Subcutaneous abdominal adipose tissue (tissue), 5 donors: ENCODE data around the gene RUSF1.
"Not testable (repeated sequence)": the region's sequence is repeated elsewhere in the genome, so short reads cannot be mapped to it uniquely, and the experiment has no call there.

Experiments
- H3K27ac ChIP-seq: one replicate; pipeline ENCODE4 v1.7.0; 2013; ENCODE audit warnings: low read depth, mild to moderate bottlenecking, inconsistent platforms, low read length, moderate library complexity
- H3K27me3 ChIP-seq, 5 donors: one replicate each; pipeline ENCODE4 v1.7.0; 2013; ENCODE audit warnings: low read length in 5 of 5, inconsistent platforms in 1 of 5; ENCODE audit not compliant: control insufficient read depth in 5 of 5, insufficient read depth in 4 of 5
- H3K36me3 ChIP-seq, 5 donors: one replicate each; pipeline ENCODE4 v1.7.0; 2013; ENCODE audit warnings: low read length in 5 of 5; ENCODE audit not compliant: control insufficient read depth in 5 of 5, insufficient read depth in 5 of 5
- H3K4me1 ChIP-seq, 5 donors: one replicate each; pipeline ENCODE4 v1.7.0; 2013; ENCODE audit warnings: low read length in 5 of 5, mild to moderate bottlenecking in 3 of 5, moderate library complexity in 1 of 5; ENCODE audit not compliant: control insufficient read depth in 5 of 5, insufficient read depth in 5 of 5
- H3K4me3 ChIP-seq, 5 donors: one replicate each; pipeline ENCODE4 v1.7.0; 2013; ENCODE audit warnings: low read length in 5 of 5, low read depth in 1 of 5
- H3K9ac ChIP-seq, 5 donors: one replicate each; pipeline ENCODE4 v1.7.0; 2013; ENCODE audit warnings: low read length in 5 of 5, mild to moderate bottlenecking in 4 of 5, moderate library complexity in 3 of 5
- H3K9me3 ChIP-seq, 5 donors: one replicate each; pipeline ENCODE4 v1.7.0; 2013; ENCODE audit warnings: low read length in 5 of 5; ENCODE audit not compliant: control insufficient read depth in 5 of 5
- donor health status: healthy.
- donor health status: healthy.
- donor health status: healthy.
- donor health status: healthy.
- donor health status: healthy.

The RUSF1 gene

GRCh38 chr16:31488468-31489297 lies 19.5 kb downstream of the RUSF1 start:
- Histone ChIP-seq H3K36me3 (peaks cover 0 to 41% (median 37%) of the 10 kb centered on the region in 5 donors), H3K4me1 (peaks cover 3 to 21% (median 18%) of the 10 kb centered on the region in 5 donors), H3K9ac (peak overlapping the region in 2 of 5 donors; percentile 60 to 71), H3K27me3 (peaks cover 6 to 30% (median 26%) of the 10 kb centered on the region in 5 donors), H3K9me3 (no peaks in the 10 kb centered on the region), H3K27ac (no peak overlapping the region), H3K4me3 (peak overlapping the region in 4 of 5 donors; percentile 65 to 77 (median 73))

- Histone ChIP-seq H3K4me3 (peak overlapping the region; percentile 38 to 77 (median 70)), H3K9ac (peak overlapping the region in 3 of 5 donors; percentile 15 to 71 (median 60)), H3K36me3 (peaks cover 0 to 33% (median 29%) of the 10 kb centered on the region in 5 donors), H3K4me1 (peaks cover 3 to 21% (median 18%) of the 10 kb centered on the region in 5 donors), H3K9me3 (no peaks in the 10 kb centered on the region), H3K27ac (no peak overlapping the region), H3K27me3 (peaks cover 6 to 30% (median 30%) of the 10 kb centered on the region in 5 donors)
Observed at GRCh38 chr16:31487720-31488467, 20.3 kb downstream of the RUSF1 start.

- peaks cover 6 to 32% (median 30%) of the 10 kb centered on the region in 5 donors for H3K27me3 ChIP-seq
- peaks cover 0 to 26% (median 22%) of the 10 kb centered on the region in 5 donors for H3K36me3 ChIP-seq
- H3K4me1 ChIP-seq: peaks cover 3 to 21% (median 18%) of the 10 kb centered on the region in 5 donors
- H3K9ac ChIP-seq: peak overlapping the region in 3 of 5 donors; percentile 15 to 71 (median 60)
- H3K27ac ChIP-seq: no peak overlapping the region
- H3K9me3 ChIP-seq: no peaks in the 10 kb centered on the region
- H3K4me3 ChIP-seq: peak overlapping the region in 4 of 5 donors; percentile 65 to 77 (median 73)
Observed at GRCh38 chr16:31487071-31487719, 21.0 kb downstream of the RUSF1 start.

GRCh38 chr16:31486045-31486444 lies 22.1 kb downstream of the RUSF1 start:
- H3K27ac ChIP-seq: no peak overlapping the region
- H3K36me3 ChIP-seq: peaks cover 0 to 15% (median 13%) of the 10 kb centered on the region in 5 donors
- peaks cover 9 to 32% (median 30%) of the 10 kb centered on the region in 5 donors for H3K27me3 ChIP-seq
- H3K9ac ChIP-seq: no peak overlapping the region
- H3K4me3 ChIP-seq: no peak overlapping the region
- peaks cover 3 to 22% (median 18%) of the 10 kb centered on the region in 5 donors for H3K4me1 ChIP-seq
- no peaks in the 10 kb centered on the region for H3K9me3 ChIP-seq

- Histone ChIP-seq H3K27ac (no peak overlapping the region), H3K9ac (no peak overlapping the region), H3K36me3 (peaks cover 0 to 10% (median 9%) of the 10 kb centered on the region in 5 donors), H3K4me3 (no peak overlapping the region), H3K27me3 (peaks cover 9 to 32% (median 30%) of the 10 kb centered on the region in 5 donors), H3K4me1 (peaks cover 3 to 26% (median 22%) of the 10 kb centered on the region in 5 donors), H3K9me3 (no peaks in the 10 kb centered on the region)
Observed at GRCh38 chr16:31485571-31485970, 22.6 kb downstream of the RUSF1 start.

GRCh38 chr16:31484491-31485171 lies 23.6 kb downstream of the RUSF1 start:
- H3K27me3 ChIP-seq: peaks cover 9 to 32% (median 30%) of the 10 kb centered on the region in 5 donors

GRCh38 chr16:31484048-31484447 lies 24.1 kb downstream of the RUSF1 start:
- H3K9me3 ChIP-seq, H3K27ac ChIP-seq, H3K36me3 ChIP-seq, H3K4me3 ChIP-seq, H3K9ac ChIP-seq: not testable (repeated sequence)
- H3K4me1 ChIP-seq: peaks cover 3 to 28% (median 23%) of the 10 kb centered on the region in 5 donors
- H3K27me3 ChIP-seq: peaks cover 11 to 38% (median 30%) of the 10 kb centered on the region in 5 donors

More at GRCh38 chr16:31484491-31485171, 23.6 kb downstream of the RUSF1 start:
- H3K36me3 ChIP-seq: peaks cover 0 to 2% (median 0%) of the 10 kb centered on the region in 5 donors
- H3K4me1 ChIP-seq: peaks cover 3 to 28% (median 23%) of the 10 kb centered on the region in 5 donors
- H3K9me3 ChIP-seq: no peaks in the 10 kb centered on the region
- H3K27ac ChIP-seq: no peak overlapping the region
- no peak overlapping the region for H3K4me3 ChIP-seq
- H3K9ac ChIP-seq: no peak overlapping the region

GRCh38 chr16:31483081-31483480 lies 25.1 kb downstream of the RUSF1 start, which contains the start of gene SLC5A2:
Gene SLC5A2, plus strand, starts transcription at chr16:31483123. Its CDS starts 14 bp downstream, at chr16:31483137.
- Histone ChIP-seq H3K27ac (no peak within 1 kb of the TSS), H3K4me1 (peaks cover 2 to 23% (median 18%) of the 10 kb centered on the region in 5 donors), H3K4me3 (no peak within 1 kb of the TSS), H3K27me3 (peaks cover 13 to 36% (median 30%) of the 10 kb centered on the region in 5 donors), H3K36me3 (peaks cover 0 to 5% (median 0%) of the 10 kb centered on the region in 5 donors), H3K9ac (no peak within 1 kb of the TSS), H3K9me3 (no peaks in the 10 kb centered on the region)
